PC-9 (cell line): ENCODE data around the gene SLC4A1AP. TPM values are rescaled to one million over a fixed set of nuclear protein-coding genes. Genes with fewer than 3 reads are reported as not detected.

ENCODE experiments used
- BruUV-seq: library from RNA; stranded (reverse); fragments of 400-500 nt; replicated peaks from 2 replicates; lab custom pipeline; 2021; lab: Mats Ljungman, UMichigan
- CTCF ChIA-PET: fragments of 300-600 bp; sonication (Branson Sonifier 250); formaldehyde crosslinking; loops from one replicate; lab custom pipeline; 2022; ENCODE audit warnings: antibody characterized with exemption; lab: Charles Lee
- POLR2A ChIA-PET: fragments of 300-600 bp; sonication (Branson Sonifier 250); formaldehyde crosslinking; loops from one replicate; lab custom pipeline; 2022; ENCODE audit warnings: antibody characterized with exemption; ENCODE audit not compliant: unreplicated experiment; lab: Charles Lee
- DNase-seq, 2 experiments: peaks; one replicate each; pipeline versions ENCODE4 v3.0.0 to v3.0.0-alpha.2; 2015 to 2022; ENCODE audit warnings: mixed read lengths in 1 of 2
- H2AFZ ChIP-seq: fragments of 200-600 bp; sonication (generic); 2 replicates; pipeline ENCODE4 v1.8.1; 2017; ENCODE audit warnings: antibody characterized with exemption
- H3F3A ChIP-seq: fragments of 200-600 bp; sonication (generic); 2 replicates; pipeline ENCODE4 v1.8.1; 2017; ENCODE audit warnings: antibody characterized with exemption, mild to moderate bottlenecking, low read depth; ENCODE audit not compliant: insufficient read depth
- H3K27ac ChIP-seq: fragments of 200-600 bp; sonication (generic); 2 replicates; pipeline ENCODE4 v1.6.1; 2016; ENCODE audit warnings: mixed run types
- H3K27me3 ChIP-seq: fragments of 200-600 bp; sonication (generic); 2 replicates; pipeline ENCODE4 v1.6.1; 2016; ENCODE audit warnings: low read depth, mixed run types; ENCODE audit not compliant: insufficient read depth
- H3K36me3 ChIP-seq: fragments of 200-600 bp; sonication (generic); 2 replicates; pipeline ENCODE4 v1.6.1; 2016; ENCODE audit warnings: low read depth, mixed run types
- H3K4me1 ChIP-seq: fragments of 200-600 bp; sonication (generic); replicated peaks from 2 replicates; pipeline ENCODE4 v1.6.1; 2016; ENCODE audit warnings: mixed run types; ENCODE audit not compliant: insufficient read depth
- H3K4me2 ChIP-seq: fragments of 200-600 bp; sonication (generic); 2 replicates; pipeline ENCODE4 v1.6.1; 2017; ENCODE audit warnings: mixed run types
- H3K4me3 ChIP-seq: fragments of 200-600 bp; sonication (generic); 2 replicates; pipeline ENCODE4 v1.6.1; 2016; ENCODE audit warnings: mixed run types
- H3K79me2 ChIP-seq: fragments of 200-600 bp; sonication (generic); 2 replicates; pipeline ENCODE4 v1.6.1; 2017; ENCODE audit warnings: low read depth, mixed run types
- H3K9me2 ChIP-seq: fragments of 200-600 bp; sonication (generic); 2 replicates; pipeline ENCODE4 v1.8.1; 2017; ENCODE audit warnings: mild to moderate bottlenecking; ENCODE audit not compliant: insufficient read depth
- H3K9me3 ChIP-seq: fragments of 200-600 bp; sonication (generic); 2 replicates; pipeline ENCODE4 v1.8.1; 2016; ENCODE audit warnings: low read depth; ENCODE audit not compliant: insufficient read depth
- H4K20me1 ChIP-seq: fragments of 200-600 bp; sonication (generic); 2 replicates; pipeline ENCODE4 v1.8.1; 2017; ENCODE audit not compliant: insufficient read depth
- EZH2 ChIP-seq: fragments of 200-600 bp; sonication (generic); IDR thresholded peaks from 2 replicates; pipeline ENCODE4 v1.8.0; 2017; ENCODE audit warnings: antibody characterized with exemption, low read depth
- intact Hi-C: fragments of 100-400 bp; cut with micrococcal nuclease; formaldehyde crosslinking; loops from one replicate; pipeline ENCODE4 v1.10.0; 2022; ENCODE audit not compliant: unreplicated experiment
- total RNA-seq: library from RNA; stranded (reverse); gene quantifications from 2 replicates; pipeline ENCODE4 v1.2.3, GENCODE V29; 2021
- TF ChIP-seq, protein P1 (sequence below): fragments of 200-600 bp; sonication (generic); conservative IDR thresholded peaks from 2 replicates; pipeline ENCODE4 v1.6.1; 2017; ENCODE audit warnings: mixed run types, antibody characterized with exemption, mild to moderate bottlenecking, moderate library complexity

The SLC4A1AP gene
- total RNA-seq, 1 experiment from 2014 or later: 22.7 TPM

DNA sequence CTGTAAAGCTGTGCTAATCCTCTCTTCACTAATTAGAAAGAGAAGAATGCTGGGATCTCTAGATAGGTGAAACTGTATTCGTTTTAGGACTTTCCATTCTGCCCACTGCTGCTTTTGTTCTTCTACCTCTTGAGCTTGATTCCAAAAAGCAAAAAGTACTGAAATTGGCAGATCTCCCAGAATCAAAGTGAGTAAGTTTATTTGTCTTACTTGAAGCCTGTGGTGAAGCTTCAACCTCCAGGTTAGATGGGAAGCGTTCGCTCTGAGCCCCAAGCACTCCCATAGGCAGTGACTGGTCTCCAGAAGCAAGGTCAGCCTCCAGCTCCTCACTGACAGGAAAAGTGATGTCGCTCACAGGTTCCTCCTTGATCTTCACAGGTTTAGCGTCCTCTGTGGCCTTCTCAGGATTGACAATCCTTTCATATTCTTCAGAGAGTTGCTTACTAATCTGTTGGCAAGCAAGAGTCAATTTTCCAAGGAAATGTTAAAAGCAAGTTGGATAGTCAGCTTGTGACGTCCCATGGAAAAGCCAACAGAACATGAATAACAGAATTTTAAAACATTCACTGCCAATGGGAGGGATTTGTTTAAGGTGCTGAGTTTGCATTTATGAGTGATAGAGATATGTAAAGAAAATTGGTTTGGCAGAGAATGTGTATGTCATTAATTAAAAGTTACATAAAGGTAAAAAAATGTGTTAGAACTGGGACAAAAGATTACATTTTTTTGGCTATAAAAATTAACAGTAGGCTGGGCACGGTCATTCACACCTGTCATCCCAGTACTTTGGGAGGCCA lies 8.3 kb upstream of the SLC4A1AP start:
- no TSS peak for BruUV-seq
- DNase-seq: no peak
- Histone ChIP-seq H3K4me2 (no peak overlapping the region), H3K27me3 (no peaks in the 10 kb centered on the region), H3K9me2 (no peaks in the 10 kb centered on the region), H2AFZ (no peak overlapping the region), H3K9me3 (no peaks in the 10 kb centered on the region), H4K20me1 (peaks cover 14% of the 10 kb centered on the region; the same call in 1 of the 2 replicates), H3K4me3 (no peak overlapping the region), H3K79me2 (no peaks in the 10 kb centered on the region), H3K36me3 (peaks cover 67% of the 10 kb centered on the region), H3K27ac (no peak overlapping the region), H3F3A (peaks cover 22% of the 10 kb centered on the region), H3K4me1 (peaks cover 10% of the 10 kb centered on the region; the same call in 1 of the 2 replicates)
- ChIA-PET CTCF (no interaction called here), POLR2A (interaction anchor here (0.7 kb wide), 1 partner anchor 373 kb away, joined by 3 read pairs; no protein-coding TSS in a partner anchor)
- TF ChIP-seq, protein P1, sequence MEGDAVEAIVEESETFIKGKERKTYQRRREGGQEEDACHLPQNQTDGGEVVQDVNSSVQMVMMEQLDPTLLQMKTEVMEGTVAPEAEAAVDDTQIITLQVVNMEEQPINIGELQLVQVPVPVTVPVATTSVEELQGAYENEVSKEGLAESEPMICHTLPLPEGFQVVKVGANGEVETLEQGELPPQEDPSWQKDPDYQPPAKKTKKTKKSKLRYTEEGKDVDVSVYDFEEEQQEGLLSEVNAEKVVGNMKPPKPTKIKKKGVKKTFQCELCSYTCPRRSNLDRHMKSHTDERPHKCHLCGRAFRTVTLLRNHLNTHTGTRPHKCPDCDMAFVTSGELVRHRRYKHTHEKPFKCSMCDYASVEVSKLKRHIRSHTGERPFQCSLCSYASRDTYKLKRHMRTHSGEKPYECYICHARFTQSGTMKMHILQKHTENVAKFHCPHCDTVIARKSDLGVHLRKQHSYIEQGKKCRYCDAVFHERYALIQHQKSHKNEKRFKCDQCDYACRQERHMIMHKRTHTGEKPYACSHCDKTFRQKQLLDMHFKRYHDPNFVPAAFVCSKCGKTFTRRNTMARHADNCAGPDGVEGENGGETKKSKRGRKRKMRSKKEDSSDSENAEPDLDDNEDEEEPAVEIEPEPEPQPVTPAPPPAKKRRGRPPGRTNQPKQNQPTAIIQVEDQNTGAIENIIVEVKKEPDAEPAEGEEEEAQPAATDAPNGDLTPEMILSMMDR: no peak
- TF ChIP-seq EZH2: no peak
- intact Hi-C loops: loop anchor here (10.0 kb wide), 1 partner anchor 211 kb away; the partner anchor contains the start of gene KRTCAP3

DNA sequence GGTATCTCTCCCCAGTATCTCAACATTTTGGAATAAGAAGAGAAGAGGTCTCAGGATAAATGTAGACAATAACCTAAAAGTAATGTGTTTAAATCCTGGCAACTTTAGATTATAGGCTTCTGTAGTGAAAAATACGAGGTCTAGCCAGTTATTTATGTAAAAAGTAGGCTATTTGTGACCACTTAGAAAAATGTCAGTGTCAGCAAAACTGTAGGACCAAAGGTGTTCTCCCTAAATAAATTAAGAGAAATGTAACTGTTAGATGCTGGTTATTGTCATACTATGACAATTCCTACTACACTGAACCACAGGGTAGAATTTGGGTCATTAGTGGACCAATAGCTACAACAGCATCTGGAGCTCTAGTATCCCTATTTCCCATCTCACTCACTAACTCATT lies 2.3 kb upstream of the SLC4A1AP start:
- peaks cover 42% of the 10 kb centered on the region for H3K79me2 ChIP-seq
- POLR2A ChIA-PET: no interaction called here
- CTCF ChIA-PET: no interaction called here
- intact Hi-C loops: no loop called here
- peaks cover 6% of the 10 kb centered on the region; the same call in 1 of the 2 replicates for H4K20me1 ChIP-seq
- TF ChIP-seq, protein P1: no peak
- TF ChIP-seq EZH2: no peak
- H3K36me3 ChIP-seq: peaks cover 43% of the 10 kb centered on the region
- H3K9me2 ChIP-seq: no peaks in the 10 kb centered on the region
- no peak for DNase-seq
- H3K4me2 ChIP-seq: no peak overlapping the region
- no peaks in the 10 kb centered on the region for H3K27me3 ChIP-seq
- no peak overlapping the region for H2AFZ ChIP-seq
- H3K9me3 ChIP-seq: no peaks in the 10 kb centered on the region
- H3F3A ChIP-seq: peaks cover 17% of the 10 kb centered on the region; the same call in 1 of the 2 replicates
- no TSS peak for BruUV-seq
- H3K27ac ChIP-seq: no peak overlapping the region
- H3K4me1 ChIP-seq: peaks cover 26% of the 10 kb centered on the region
- no peak overlapping the region for H3K4me3 ChIP-seq

DNA sequence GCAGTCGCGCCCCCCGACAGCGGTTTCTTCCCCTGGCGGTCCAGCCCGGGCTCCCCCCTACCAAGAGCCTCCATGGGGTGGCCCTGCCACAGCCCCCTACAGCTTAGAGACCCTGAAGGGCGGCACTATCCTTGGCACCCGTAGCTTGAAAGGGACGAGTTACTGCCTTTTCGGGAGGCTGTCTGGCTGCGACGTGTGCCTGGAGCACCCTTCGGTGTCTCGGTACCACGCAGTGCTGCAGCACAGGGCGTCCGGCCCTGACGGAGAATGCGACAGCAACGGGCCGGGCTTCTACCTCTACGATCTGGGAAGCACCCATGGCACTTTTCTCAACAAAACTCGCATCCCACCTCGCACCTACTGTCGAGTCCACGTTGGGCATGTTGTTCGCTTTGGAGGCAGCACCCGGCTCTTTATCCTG lies 475 bp downstream of the SLC4A1AP start:
- Histone ChIP-seq H3K79me2 (peaks cover 42% of the 10 kb centered on the region), H3K36me3 (peaks cover 31% of the 10 kb centered on the region), H3K9me2 (no peaks in the 10 kb centered on the region), H3K4me2 (peak overlapping the region; percentile 94), H3K4me1 (peaks cover 26% of the 10 kb centered on the region), H3K27me3 (no peaks in the 10 kb centered on the region), H2AFZ (peak overlapping the region; percentile 97), H3K27ac (peak overlapping the region; percentile 83), H3F3A (peaks cover 11% of the 10 kb centered on the region; the same call in 1 of the 2 replicates), H3K4me3 (peak overlapping the region; percentile 86), H4K20me1 (no peaks in the 10 kb centered on the region; the same call in 1 of the 2 replicates), H3K9me3 (no peaks in the 10 kb centered on the region)
- TF ChIP-seq, protein P1: peak; percentile 11; the same call in 1 of the 2 replicates
- no peak for TF ChIP-seq EZH2
- ChIA-PET CTCF (interaction anchor here (0.8 kb wide), 1 partner anchor 12 kb away, joined by 3 read pairs; no protein-coding TSS in a partner anchor), POLR2A (interaction anchor here (0.7 kb wide), 1 partner anchor 261 kb away, joined by 3 read pairs; no protein-coding TSS in a partner anchor)
- TSS peak; percentile 71 for BruUV-seq
- intact Hi-C loops: no loop called here
- DNase-seq: no peak
